ENCODE results near the gene ITGB1.

The ITGB1 gene

DNA sequence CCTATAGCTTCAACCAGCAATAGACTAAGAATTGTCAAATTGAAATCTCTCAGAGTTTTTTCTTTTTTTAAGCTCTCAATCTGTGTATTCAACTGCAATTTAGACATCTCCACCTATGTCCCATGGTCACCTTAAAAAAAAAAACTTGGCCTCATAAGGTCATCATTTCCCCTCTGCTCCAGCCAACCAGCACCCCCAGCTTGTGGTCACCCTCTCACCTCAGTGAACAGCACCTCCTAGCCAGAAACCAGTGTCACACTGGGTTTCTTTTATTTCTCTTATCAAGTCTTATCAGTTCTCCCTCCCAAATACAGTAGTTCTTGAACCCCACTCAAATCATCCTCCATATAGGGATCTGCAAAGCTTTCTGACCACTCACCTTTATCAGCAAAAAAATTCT lies 4.0 kb downstream of the ITGB1 start:
- DNase-seq (ENCODE audit: low read depth): no peak
- TF ChIP-seq, protein P1, sequence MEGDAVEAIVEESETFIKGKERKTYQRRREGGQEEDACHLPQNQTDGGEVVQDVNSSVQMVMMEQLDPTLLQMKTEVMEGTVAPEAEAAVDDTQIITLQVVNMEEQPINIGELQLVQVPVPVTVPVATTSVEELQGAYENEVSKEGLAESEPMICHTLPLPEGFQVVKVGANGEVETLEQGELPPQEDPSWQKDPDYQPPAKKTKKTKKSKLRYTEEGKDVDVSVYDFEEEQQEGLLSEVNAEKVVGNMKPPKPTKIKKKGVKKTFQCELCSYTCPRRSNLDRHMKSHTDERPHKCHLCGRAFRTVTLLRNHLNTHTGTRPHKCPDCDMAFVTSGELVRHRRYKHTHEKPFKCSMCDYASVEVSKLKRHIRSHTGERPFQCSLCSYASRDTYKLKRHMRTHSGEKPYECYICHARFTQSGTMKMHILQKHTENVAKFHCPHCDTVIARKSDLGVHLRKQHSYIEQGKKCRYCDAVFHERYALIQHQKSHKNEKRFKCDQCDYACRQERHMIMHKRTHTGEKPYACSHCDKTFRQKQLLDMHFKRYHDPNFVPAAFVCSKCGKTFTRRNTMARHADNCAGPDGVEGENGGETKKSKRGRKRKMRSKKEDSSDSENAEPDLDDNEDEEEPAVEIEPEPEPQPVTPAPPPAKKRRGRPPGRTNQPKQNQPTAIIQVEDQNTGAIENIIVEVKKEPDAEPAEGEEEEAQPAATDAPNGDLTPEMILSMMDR (conservative IDR thresholded peaks at IDR 0.05; ENCODE audit: low read length): no peak
- peak overlapping the region; percentile 80 for H3K4me3 ChIP-seq (ENCODE audit: low read length)

GRCh38 chr10:32953277-32953927 lies 4.6 kb downstream of the ITGB1 start:
- DNase-seq (ENCODE audit: low read depth): no peak
- H3K4me3 ChIP-seq (ENCODE audit: low read length): peak overlapping the region; percentile 80
- TF ChIP-seq, protein P1 (conservative IDR thresholded peaks at IDR 0.05; ENCODE audit: low read length): no peak

DNA sequence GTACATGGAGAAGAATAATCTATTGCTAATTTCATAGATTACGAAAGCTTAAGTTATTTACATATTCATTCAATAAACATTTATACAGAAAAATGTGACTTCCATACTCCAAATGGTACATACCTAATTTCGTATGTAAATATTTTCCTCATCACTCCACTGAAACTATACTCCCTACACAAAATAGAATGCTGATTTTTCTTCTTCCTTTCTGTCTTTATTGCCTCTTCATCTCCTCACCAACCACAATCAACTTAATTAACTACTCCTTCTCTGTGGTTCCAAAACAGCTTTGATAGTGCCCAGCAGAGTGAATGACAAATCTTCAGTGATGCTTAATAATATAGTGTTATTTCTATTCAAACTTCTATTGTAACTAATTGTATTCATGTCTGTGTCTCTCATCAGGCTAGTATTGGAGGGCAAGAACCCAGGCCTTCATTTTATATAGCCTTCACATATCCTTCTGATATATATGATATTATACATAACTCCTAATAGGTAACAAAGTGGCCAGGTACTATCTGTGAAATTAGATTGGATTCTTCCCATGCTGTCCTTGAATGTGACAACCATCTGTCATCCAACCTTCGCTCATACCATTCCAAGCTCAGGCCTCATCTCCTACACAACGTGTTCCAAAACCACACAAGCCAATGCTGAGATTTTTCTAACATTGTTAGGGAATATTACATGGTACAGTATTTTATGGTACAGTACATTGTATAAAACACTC lies 5.3 kb downstream of the ITGB1 start:
- DNase-seq (ENCODE audit: low read depth): no peak
- H3K4me3 ChIP-seq (ENCODE audit: low read length): peak overlapping the region; percentile 1; the same call in 1 of the 2 replicates
- TF ChIP-seq, protein P1 (conservative IDR thresholded peaks at IDR 0.05; ENCODE audit: low read length): no peak

DNA sequence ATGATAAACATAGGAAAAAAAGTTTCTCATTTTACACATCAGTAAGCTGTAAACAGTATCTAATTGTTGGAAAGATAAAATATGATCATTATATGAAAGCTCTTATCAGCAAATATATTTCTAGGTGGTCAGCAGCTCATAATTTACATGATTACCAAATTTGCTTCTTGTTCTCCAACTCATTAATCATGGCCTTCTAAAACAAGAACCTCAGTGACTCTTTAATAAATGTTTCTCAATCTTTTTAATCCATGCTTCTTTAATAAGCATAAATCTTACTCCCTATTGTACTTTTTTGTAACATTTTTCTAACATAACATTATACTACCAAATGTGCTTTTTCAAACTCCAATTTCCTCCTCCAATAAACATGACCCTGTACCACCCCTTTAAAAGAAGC lies 5.9 kb downstream of the ITGB1 start:
- DNase-seq (ENCODE audit: low read depth): no peak
- TF ChIP-seq, protein P1 (conservative IDR thresholded peaks at IDR 0.05; ENCODE audit: low read length): no peak
- no peak overlapping the region for H3K4me3 ChIP-seq (ENCODE audit: low read length)

- DNase-seq (ENCODE audit: low read depth): no peak
- H3K4me3 ChIP-seq (ENCODE audit: low read length): no peak overlapping the region
- TF ChIP-seq, protein P1 (conservative IDR thresholded peaks at IDR 0.05; ENCODE audit: low read length): no peak
Observed at GRCh38 chr10:32951111-32951510, 6.9 kb downstream of the ITGB1 start.

DNA sequence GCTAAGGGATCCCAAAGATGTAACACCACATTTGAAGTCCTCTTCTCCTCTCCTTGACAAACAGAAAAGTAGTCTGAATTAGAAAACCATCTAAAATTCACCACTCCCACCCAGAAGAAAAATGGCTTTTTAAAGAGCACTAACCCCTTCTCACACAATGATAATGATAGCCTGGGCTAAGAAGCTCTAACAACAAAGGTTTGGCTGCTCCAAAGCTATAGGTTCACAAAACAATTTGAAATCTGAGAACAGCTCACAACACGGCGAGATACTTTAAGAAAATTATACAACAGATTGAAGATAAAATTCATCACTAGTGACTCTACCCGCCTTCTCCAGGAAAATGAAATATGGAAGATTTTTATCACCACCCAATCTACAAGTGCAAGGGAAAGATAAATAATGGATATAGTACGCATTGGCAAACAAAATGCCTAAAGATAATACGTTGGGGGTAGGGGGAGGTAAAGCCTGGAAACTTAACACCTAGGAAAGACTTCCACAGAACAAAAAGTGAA lies 7.4 kb downstream of the ITGB1 start:
- TF ChIP-seq, protein P1 (conservative IDR thresholded peaks at IDR 0.05; ENCODE audit: low read length): no peak
- DNase-seq (ENCODE audit: low read depth): no peak
- no peak overlapping the region for H3K4me3 ChIP-seq (ENCODE audit: low read length)

Measured in AG10803 (cell line).